HG03066 (cell line): ENCODE measurements around the gene RAG1.

ENCODE experiments used
- ATAC-seq: cut with Tn5 transposase; IDR thresholded peaks from one replicate; pipeline ENCODE4 v1.9.1; 2021; ENCODE audit warnings: low read depth; ENCODE audit not compliant: unreplicated experiment

Gene RAG1

DNA sequence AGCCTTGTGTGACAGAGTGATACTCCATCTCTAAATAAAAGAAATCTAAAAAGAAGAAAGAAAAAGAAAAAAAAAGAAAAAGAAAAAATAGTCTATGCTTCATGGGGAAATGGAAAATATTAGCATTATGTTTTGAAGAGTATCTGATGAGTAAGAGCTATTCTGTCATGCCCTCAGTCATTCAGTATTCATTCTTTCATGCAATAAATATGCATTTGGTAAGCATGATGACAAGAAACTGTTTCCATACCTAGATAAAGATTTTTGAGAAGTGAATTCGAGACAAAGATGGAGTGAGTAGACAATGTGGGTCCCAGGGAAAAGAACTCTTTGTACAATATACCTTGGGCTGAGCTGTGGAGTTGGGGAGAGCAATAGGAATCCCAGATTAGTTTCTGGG is 20.3 kb downstream of the RAG1 start:
- ATAC-seq = no peak

DNA sequence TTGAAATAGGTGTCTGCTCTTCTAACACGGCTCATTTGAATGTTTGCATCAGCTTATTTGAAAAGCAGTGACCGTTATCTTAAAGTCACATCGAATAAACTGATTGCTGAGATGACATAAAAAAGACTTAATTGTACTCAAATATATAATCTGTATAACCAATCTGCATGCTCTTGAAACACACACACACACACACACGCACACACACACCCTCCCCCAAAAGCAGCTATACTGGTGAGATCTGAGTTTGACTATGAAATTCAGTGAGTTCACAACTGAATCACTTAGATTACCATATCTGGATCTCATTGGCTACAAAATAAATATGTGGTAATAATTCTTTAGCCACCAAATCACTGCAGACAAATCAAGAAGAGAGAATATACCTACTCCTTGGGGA is 22.7 kb downstream of the RAG1 start:
- ATAC-seq = no peak

DNA sequence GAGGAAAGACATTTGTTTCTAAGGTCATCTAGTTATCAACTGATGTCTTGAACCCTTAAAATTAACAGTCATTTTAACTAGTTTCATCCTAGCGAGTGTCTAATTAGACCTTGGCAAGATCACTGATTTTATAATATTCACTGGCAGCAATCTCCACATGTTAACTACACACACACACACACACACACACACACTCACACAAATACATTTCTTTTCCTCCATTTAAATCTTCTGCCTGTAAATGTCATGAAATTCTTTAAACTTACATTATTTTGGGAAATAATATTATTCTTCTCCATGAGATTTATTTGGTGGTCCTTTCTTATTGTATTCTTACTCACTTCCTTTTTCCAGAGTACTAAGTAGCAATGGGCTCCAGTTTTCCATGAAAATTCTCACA is 23.6 kb downstream of the RAG1 start:
- ATAC-seq = no peak

DNA sequence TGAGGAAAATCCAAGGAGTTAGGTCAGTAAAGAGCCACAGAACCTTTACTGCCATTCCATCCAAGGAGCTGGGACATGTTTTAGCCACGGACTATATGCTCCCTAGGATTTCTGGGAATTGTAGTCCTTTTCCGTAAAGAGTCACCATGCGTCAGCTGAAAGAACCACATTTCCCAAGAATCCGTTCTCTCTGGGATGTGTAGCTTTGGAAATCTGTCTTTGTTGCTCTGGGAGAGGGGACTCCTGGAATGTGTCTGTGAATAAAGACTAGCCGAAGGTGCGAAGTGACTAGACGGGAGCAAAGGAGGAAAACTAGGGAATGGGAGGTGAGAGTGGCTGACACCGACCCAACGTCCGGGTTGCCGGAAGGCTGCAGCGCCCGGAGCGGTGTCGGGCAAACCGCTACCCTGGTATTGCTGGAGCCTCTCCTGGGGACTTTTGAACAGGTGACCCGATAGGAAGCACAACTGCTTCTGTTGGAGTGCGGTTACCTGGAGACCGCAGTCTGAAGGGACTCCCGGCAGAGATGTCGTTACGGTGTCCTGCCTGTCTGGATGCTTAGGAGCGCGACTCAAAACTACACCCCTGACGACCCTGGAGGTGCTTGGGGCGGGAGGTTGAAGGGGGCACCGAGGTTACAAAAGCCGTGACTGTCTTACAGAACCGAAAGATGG is 26.6 kb downstream of the RAG1 start, which contains the start of gene IFTAP:
TSS of gene IFTAP (plus strand) at position 187 of the 674 bp plus-strand sequence. CDS start 15,602 bp downstream, outside the sequence.
- peak; percentile 87 for ATAC-seq

DNA sequence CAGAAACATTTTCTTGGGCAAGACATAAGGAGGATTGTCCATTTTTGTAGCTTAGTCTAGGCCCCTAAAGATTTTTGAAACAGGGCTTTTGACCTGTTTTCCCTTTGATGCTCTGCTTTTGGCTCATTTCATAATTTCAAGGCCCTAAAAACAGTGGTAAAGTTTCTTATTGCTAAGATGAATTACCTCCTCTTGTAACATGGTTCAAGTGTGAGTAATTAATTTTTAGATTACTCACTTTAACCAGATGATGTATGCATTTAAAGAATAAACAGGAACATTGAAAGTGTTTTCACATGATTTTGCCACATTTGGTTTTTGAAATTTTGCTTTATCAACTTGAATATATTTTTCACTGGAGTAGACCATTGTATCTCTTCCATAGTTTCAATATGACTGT is 29.1 kb downstream of the RAG1 start:
- no peak for ATAC-seq

- no peak for ATAC-seq
Measured at GRCh38 chr11:36598051-36598450, 30.2 kb downstream of the RAG1 start, which contains the start of gene RAG2. TSS of gene RAG2 (minus strand) at chr11:36598236. CDS start at chr11:36594168, 4,068 bp downstream.

DNA sequence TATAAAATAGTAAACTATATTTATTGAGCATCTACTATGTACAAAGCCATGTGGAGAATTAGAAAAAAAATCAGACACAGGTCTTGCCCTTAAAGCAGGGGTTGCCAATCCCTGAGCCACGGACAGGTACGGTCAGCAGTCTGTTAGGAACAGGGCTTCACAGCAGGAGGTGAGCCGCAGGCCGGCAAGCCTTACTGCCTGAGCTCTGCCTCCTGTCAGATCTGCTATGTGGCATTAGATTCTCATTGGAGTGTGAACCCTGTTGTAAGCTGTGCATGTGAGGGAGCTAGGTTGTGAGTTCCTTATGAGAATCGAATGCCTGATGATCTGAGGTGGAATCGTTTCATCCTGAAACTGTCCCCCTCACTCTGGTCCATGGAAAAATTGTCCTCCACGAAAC is 32.4 kb downstream of the RAG1 start:
- no peak for ATAC-seq

DNA sequence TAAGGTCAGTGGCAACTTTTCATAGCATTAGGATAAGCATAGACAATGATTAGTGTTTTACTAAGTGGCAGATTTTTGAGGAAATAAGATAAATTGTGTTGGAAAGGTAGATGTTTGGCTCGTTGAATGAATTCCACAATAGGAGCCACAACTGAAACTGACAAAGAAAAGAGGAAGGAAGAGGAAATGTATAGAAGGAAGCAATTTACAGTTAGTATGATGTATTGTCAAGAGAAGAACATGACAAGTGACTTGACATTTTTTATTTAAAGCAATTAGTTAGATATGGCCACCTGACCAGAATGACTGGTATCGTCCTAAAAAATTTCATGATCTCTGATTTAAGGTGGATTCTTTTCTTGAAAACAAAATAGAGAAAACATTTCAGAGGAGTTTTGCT is 33.3 kb downstream of the RAG1 start:
- ATAC-seq = no peak

GRCh38 chr11:36602135-36602534 is 34.3 kb downstream of the RAG1 start:
- no peak for ATAC-seq

- ATAC-seq = peak; percentile 79
Measured at GRCh38 chr11:36605221-36606216, 37.7 kb downstream of the RAG1 start.

- no peak for ATAC-seq
Measured at GRCh38 chr11:36608491-36609199, 40.8 kb downstream of the RAG1 start.

DNA sequence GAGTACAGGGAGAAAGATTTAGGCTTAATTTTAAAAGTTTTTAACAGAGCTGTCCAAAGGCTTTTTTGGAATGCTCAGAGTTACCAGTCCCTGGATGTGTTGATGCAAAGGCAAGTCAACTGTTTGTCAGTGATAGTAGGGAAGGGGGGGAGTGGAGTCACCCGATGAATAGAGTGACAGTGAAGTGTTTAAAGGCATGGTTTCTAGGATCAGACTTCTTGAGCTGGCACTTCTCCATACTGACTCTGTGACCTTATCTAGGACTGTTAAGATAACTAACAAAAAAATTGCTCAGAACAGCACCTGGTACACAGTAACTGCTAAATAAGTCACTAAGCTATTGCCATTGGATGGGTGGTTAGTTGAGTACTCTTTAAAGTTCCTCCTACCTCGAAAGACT is 41.6 kb downstream of the RAG1 start:
- no peak for ATAC-seq

- no peak for ATAC-seq
Measured at GRCh38 chr11:36615826-36616225, 48.0 kb downstream of the RAG1 start.

GRCh38 chr11:36617543-36618362 is 49.9 kb downstream of the RAG1 start:
- no peak for ATAC-seq

DNA sequence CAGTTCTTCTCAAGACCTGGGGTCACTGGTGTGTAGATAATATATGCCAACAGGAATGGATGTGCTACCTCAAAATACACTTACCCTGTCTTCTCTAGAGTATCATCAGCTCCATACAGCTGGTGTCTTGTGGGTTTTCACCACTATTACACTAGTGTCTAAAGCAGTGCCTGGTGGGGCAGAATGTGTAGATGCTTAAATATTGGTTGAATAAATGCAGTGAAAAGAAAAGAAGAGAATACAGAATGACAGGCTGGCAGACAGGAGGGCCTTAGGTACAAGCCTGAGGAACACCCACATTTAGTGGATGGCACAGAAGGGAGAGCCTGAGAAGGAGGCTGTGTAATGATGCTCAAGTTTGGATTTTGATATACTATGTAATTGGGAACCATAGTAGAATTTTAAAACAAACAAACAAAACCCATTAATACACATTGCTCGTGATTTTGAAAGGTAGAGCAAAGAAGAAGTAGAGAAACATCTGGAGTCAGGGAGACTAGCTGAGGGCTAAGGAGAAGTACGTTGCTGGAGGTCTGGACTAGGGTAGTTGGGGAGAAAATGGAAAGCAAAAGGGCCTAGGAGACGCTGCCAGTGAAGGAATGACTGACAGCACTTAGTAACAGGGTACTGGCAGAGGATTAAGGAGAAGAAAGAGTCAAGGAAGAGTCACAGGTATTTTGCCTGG is 50.7 kb downstream of the RAG1 start:
- no peak for ATAC-seq

- ATAC-seq = no peak
Measured at GRCh38 chr11:36619502-36619901, 51.7 kb downstream of the RAG1 start.

DNA sequence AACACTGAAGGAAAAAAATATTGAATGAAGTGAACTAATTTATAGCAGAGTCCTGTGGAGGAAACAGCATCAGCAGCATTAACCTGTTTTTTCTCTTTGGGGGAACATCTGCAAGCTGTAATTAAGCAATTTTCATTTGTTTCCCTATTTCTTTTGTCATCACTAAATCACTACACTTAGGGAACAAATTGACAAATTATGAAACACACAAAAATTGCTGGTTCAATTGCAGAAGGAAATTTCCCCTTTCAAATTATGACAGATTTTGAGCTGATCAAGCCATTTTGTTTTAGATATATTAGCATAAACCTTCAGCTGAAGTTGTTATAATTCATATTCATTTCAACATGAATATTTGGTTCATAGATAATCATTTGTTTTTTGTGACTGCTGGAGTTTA is 52.4 kb downstream of the RAG1 start:
- no peak for ATAC-seq

- no peak for ATAC-seq
Measured at GRCh38 chr11:36622431-36623136, 54.8 kb downstream of the RAG1 start.

- ATAC-seq = no peak
Measured at GRCh38 chr11:36623494-36623893, 55.7 kb downstream of the RAG1 start.
